Measurements from ENCODE around the gene CES3. TPM values are rescaled to one million over a fixed set of nuclear protein-coding genes. Genes with fewer than 3 reads are reported as not detected.

Gene CES3
- total and polyA plus RNA-seq, 2 experiments from 2014 or later: 6.4 to 12.8 TPM

DNA sequence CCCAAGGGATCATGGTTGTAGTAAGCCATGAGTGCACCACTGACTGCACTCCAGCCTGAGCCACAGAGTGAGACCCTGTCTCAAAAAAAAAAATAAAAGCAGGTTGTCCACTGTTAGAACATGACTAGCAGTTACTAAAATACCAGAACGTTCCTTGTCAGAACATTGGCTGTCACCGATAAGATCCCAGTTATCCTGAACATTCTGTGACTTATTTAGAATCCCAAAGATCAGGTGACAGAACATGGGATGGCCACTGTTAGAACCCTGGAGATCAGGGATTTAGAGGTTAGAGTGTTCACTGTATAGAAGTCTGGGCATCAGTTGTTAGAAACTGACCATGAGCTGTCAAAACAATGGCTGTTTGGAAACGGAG lies 35.9 kb downstream of the CES3 start:
- H3K27ac ChIP-seq: peak overlapping the region; percentile 17
- no peaks in the 10 kb centered on the region for H3K9me3 ChIP-seq (ENCODE audit: low read depth)
- TF ChIP-seq CTCF (IDR thresholded peaks at IDR 0.05; ENCODE audit: low read depth, low read length): no peak
- no peak for DNase-seq (ENCODE audit: low read depth in 1 of 2, low spot score in 1 of 2)
- H3K36me3 ChIP-seq: no peaks in the 10 kb centered on the region
- H3K4me3 ChIP-seq: no peak overlapping the region
- peaks cover 8% of the 10 kb centered on the region for H3K4me1 ChIP-seq (ENCODE audit: low read depth)
- H3K27me3 ChIP-seq: peaks cover 31% of the 10 kb centered on the region

- Histone ChIP-seq H3K36me3 (no peaks in the 10 kb centered on the region), H3K4me1 (ENCODE audit: low read depth) (peaks cover 8% of the 10 kb centered on the region), H3K27ac (no peak overlapping the region), H3K4me3 (peak overlapping the region; percentile 49), H3K9me3 (ENCODE audit: low read depth) (no peaks in the 10 kb centered on the region), H3K27me3 (peaks cover 41% of the 10 kb centered on the region)
- DNase-seq (ENCODE audit: low read depth in 1 of 2, low spot score in 1 of 2): peak; percentile 46 to 70
- TF ChIP-seq CTCF (IDR thresholded peaks at IDR 0.05; ENCODE audit: low read depth, low read length): no peak
These were observed 39.6 kb downstream of the CES3 start for GRCh38 chr16:67000384-67001351.

- Histone ChIP-seq H3K4me3 (no peak overlapping the region), H3K4me1 (ENCODE audit: low read depth) (peaks cover 8% of the 10 kb centered on the region), H3K9me3 (ENCODE audit: low read depth) (no peaks in the 10 kb centered on the region), H3K27me3 (peaks cover 41% of the 10 kb centered on the region), H3K36me3 (no peaks in the 10 kb centered on the region), H3K27ac (no peak overlapping the region)
- TF ChIP-seq CTCF (IDR thresholded peaks at IDR 0.05; ENCODE audit: low read depth, low read length): no peak
- no peak for DNase-seq (ENCODE audit: low read depth in 1 of 2, low spot score in 1 of 2)
These were observed 40.7 kb downstream of the CES3 start for GRCh38 chr16:67001726-67002125.

DNA sequence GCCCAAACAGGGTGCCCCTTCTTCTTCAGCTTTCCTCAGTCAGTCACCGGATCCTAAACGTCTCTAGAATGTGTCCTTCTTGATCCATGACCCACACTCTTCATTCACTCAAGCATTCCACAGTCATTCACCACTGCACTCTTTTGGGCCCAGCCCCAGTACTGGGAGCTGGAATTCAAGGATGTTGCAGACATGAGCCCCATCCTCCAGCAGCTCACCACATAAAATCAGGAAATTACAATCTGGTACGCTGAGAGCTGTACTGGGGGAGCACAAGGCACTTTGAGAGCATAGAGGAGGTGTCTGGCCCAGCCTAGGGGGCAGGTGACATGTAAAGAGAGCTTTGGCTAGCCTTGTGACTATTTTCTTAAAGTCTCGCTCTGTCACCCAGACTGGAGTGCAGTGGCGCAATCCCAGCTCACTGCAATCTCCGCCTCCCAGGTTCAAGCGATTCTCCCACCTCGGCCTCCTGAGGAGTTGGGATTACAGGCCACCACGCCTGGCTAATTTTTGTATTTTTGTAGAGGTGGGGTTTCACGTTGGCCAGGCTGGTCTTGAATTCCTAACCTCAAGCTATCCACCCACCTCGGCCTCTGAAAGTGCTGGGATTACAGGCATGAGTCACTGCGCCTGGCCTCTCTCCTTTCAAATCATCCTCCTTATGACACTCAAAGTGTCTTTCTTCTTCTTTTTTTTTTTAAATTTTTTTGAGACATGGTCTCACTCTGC lies 46.0 kb downstream of the CES3 start:
- Histone ChIP-seq H3K4me1 (ENCODE audit: low read depth) (no peaks in the 10 kb centered on the region), H3K27ac (no peak overlapping the region), H3K27me3 (peaks cover 9% of the 10 kb centered on the region), H3K4me3 (no peak overlapping the region), H3K9me3 (ENCODE audit: low read depth) (no peaks in the 10 kb centered on the region), H3K36me3 (no peaks in the 10 kb centered on the region)
- peak in 1 of 2 donors; percentile 16 for DNase-seq (ENCODE audit: low read depth in 1 of 2, low spot score in 1 of 2)
- TF ChIP-seq CTCF (IDR thresholded peaks at IDR 0.05; ENCODE audit: low read depth, low read length): no peak

DNA sequence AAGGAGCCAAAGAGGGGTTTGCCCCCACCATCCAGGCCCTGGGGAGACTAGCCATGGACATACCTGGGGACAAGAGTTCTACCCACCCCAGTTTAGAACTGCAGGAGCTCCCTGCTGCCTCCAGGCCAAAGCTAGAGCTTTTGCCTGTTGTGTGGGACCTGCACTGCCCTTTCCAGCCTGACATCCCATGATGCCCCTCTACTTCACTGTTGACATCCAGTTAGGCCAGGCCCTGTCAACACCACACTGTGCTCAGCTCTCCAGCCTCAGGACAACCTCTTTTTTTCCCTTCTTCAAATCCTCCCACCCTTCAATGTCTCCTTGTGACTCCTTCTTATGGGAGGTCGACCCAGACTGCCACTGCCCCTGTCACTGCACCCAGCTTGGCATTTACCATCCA lies 48.1 kb downstream of the CES3 start:
- Histone ChIP-seq H3K27me3 (peaks cover 3% of the 10 kb centered on the region), H3K27ac (no peak overlapping the region), H3K4me3 (no peak overlapping the region), H3K9me3 (ENCODE audit: low read depth) (no peaks in the 10 kb centered on the region), H3K4me1 (ENCODE audit: low read depth) (no peaks in the 10 kb centered on the region), H3K36me3 (no peaks in the 10 kb centered on the region)
- no peak for TF ChIP-seq CTCF (IDR thresholded peaks at IDR 0.05; ENCODE audit: low read depth, low read length)
- peak in 1 of 2 donors; percentile 27 for DNase-seq (ENCODE audit: low read depth in 1 of 2, low spot score in 1 of 2)

All from cardiac muscle cell (in vitro differentiated cells and primary cell).